Measurements from ENCODE around the gene LSAMP.

LSAMP gene

DNA sequence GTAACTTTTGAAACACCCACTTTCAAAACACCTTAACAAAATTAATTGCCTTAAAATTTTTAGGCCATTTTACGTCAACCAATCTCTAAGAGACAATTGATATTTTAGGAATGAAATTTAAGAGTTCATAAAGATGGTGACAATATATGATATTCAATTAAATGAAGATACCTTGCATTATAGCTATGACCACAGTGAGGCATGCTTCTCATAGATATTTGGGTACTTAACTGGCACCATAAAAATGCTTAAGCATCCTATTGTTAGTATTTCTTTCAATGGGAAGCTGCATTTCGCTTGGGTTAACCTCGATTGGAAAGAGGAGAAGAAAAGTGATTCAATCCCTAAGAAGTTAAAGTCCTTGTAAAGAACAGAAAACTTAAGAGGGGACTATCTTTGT, 613.0 kb downstream of the LSAMP start:
- Histone ChIP-seq H3K27ac (ENCODE audit: poor library complexity, severe bottlenecking) (no peak overlapping the region), H3K4me3 (ENCODE audit: severe bottlenecking) (no peak overlapping the region), H3K9me3 (ENCODE audit: severe bottlenecking) (no peaks in the 10 kb centered on the region), H3K4me1 (ENCODE audit: insufficient read depth, poor library complexity, severe bottlenecking) (peaks cover 29% of the 10 kb centered on the region), H3K27me3 (ENCODE audit: insufficient read depth, poor library complexity, severe bottlenecking) (no peaks in the 10 kb centered on the region), H3K36me3 (ENCODE audit: low read depth) (no peaks in the 10 kb centered on the region)
- no peak for DNase-seq (ENCODE audit: low spot score)
- no peak for ATAC-seq (ENCODE audit: low read depth)
- TF ChIP-seq, protein P1, sequence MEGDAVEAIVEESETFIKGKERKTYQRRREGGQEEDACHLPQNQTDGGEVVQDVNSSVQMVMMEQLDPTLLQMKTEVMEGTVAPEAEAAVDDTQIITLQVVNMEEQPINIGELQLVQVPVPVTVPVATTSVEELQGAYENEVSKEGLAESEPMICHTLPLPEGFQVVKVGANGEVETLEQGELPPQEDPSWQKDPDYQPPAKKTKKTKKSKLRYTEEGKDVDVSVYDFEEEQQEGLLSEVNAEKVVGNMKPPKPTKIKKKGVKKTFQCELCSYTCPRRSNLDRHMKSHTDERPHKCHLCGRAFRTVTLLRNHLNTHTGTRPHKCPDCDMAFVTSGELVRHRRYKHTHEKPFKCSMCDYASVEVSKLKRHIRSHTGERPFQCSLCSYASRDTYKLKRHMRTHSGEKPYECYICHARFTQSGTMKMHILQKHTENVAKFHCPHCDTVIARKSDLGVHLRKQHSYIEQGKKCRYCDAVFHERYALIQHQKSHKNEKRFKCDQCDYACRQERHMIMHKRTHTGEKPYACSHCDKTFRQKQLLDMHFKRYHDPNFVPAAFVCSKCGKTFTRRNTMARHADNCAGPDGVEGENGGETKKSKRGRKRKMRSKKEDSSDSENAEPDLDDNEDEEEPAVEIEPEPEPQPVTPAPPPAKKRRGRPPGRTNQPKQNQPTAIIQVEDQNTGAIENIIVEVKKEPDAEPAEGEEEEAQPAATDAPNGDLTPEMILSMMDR (IDR thresholded peaks at IDR 0.05; ENCODE audit: poor library complexity, severe bottlenecking): no peak

DNA sequence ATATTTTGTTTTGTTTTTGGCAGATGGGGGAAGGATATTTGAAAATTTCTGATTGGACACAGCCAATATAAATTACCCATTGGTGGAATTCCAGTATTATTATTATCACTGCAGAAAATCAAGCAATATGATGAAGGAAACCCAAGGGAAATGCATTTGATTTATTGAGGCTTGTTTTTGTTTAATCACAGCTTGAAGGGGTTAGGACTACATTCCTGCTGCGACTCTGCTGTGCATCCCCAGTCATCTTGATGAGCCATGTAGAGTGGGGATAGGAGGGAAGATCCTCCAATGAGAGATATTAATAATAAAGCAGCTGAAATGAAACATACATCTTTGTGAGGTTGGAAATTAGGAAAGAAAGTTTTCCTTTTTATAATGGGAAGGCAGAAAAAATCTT, 613.4 kb downstream of the LSAMP start:
- TF ChIP-seq, protein P1 (IDR thresholded peaks at IDR 0.05; ENCODE audit: poor library complexity, severe bottlenecking): no peak
- no peak overlapping the region for H3K4me3 ChIP-seq (ENCODE audit: severe bottlenecking)
- H3K27me3 ChIP-seq (ENCODE audit: insufficient read depth, poor library complexity, severe bottlenecking): no peaks in the 10 kb centered on the region
- peak overlapping the region; percentile 67 for H3K27ac ChIP-seq (ENCODE audit: poor library complexity, severe bottlenecking)
- DNase-seq (ENCODE audit: low spot score): no peak
- H3K36me3 ChIP-seq (ENCODE audit: low read depth): no peaks in the 10 kb centered on the region
- no peaks in the 10 kb centered on the region for H3K9me3 ChIP-seq (ENCODE audit: severe bottlenecking)
- H3K4me1 ChIP-seq (ENCODE audit: insufficient read depth, poor library complexity, severe bottlenecking): peaks cover 29% of the 10 kb centered on the region
- no peak for ATAC-seq (ENCODE audit: low read depth)

DNA sequence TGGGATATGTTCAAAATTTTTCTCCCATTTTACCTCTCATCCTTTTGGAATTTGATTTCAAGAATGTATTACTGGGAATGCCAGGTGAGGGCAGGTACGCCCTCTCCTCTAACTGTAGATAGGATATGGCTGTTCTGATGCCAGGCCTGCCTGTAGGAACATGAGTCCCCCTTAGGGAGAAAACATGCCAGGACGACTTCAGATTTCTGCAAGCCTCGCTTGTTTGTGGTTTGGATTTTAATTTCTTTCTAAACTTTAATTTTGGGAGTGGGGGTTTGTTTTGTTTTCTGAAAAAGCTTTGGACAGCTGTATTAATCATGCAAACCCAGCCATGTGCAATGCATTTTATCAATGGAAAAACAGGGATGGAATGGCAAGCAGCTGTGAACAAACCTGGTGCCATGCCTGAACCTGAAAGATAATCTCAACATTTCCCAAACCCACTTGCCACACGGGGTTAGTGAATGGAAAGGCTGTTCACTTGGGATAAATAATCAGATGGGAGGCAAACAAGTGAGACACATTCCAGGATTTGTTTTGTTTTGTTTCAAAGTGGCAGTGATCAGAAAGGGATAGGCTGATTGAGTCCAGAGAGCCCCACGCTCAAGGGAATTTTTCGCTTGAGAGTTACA, 614.4 kb downstream of the LSAMP start:
- TF ChIP-seq, protein P1 (IDR thresholded peaks at IDR 0.05; ENCODE audit: poor library complexity, severe bottlenecking): no peak
- no peak for DNase-seq (ENCODE audit: low spot score)
- peak overlapping the region; percentile 67 for H3K27ac ChIP-seq (ENCODE audit: poor library complexity, severe bottlenecking)

DNA sequence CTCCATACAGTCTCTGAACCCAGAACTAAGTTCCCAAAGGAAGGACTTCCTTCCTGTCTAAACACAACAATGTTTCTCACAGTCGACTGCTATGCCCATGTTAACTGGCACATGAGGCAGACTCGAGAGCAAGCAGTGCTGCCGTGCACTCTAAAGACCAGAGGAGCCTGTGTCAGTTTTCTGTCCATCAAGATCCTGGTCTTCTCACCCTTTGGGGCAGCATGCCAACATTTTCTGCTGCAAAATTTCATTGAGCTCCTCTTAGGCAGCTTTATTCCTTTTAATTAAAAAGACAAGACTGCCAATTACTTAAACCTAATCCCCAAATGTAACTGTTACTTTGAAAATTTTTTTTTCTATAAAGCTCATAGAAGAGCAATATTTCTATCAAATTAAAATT, 616.9 kb downstream of the LSAMP start:
- DNase-seq (ENCODE audit: low spot score) (no peak), ATAC-seq (ENCODE audit: low read depth) (no peak)
- no peaks in the 10 kb centered on the region for H3K36me3 ChIP-seq (ENCODE audit: low read depth)
- no peaks in the 10 kb centered on the region for H3K9me3 ChIP-seq (ENCODE audit: severe bottlenecking)
- H3K27ac ChIP-seq (ENCODE audit: poor library complexity, severe bottlenecking): no peak overlapping the region
- no peaks in the 10 kb centered on the region for H3K27me3 ChIP-seq (ENCODE audit: insufficient read depth, poor library complexity, severe bottlenecking)
- peaks cover 28% of the 10 kb centered on the region for H3K4me1 ChIP-seq (ENCODE audit: insufficient read depth, poor library complexity, severe bottlenecking)
- no peak overlapping the region for H3K4me3 ChIP-seq (ENCODE audit: severe bottlenecking)
- TF ChIP-seq, protein P1 (IDR thresholded peaks at IDR 0.05; ENCODE audit: poor library complexity, severe bottlenecking): no peak

More for the DNA sequence above, 614.4 kb downstream of the LSAMP start:
- ATAC-seq (ENCODE audit: low read depth): peak; percentile 90
- H3K9me3 ChIP-seq (ENCODE audit: severe bottlenecking): no peaks in the 10 kb centered on the region
- H3K4me3 ChIP-seq (ENCODE audit: severe bottlenecking): no peak overlapping the region
- H3K4me1 ChIP-seq (ENCODE audit: insufficient read depth, poor library complexity, severe bottlenecking): peaks cover 29% of the 10 kb centered on the region
- H3K27me3 ChIP-seq (ENCODE audit: insufficient read depth, poor library complexity, severe bottlenecking): no peaks in the 10 kb centered on the region
- no peaks in the 10 kb centered on the region for H3K36me3 ChIP-seq (ENCODE audit: low read depth)

DNA sequence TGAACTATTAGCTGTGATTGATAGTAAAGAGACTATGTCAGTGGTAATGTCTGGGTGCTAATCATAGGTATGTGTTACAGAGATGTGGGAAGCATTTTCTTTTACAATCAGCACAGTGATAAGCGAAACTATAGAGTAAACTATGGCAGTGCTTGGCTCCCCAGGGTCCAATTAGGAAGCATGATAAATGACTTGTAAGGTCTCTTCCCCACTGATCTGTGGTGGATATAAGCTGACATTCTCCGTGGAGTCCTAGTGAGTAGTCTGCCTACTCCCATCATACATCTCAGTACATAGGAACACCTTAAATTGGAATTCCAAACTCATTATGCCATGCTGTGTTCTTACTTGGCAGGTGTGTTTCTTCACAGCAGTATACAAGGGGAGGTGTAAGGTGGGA, 617.8 kb downstream of the LSAMP start:
- Histone ChIP-seq H3K27ac (ENCODE audit: poor library complexity, severe bottlenecking) (no peak overlapping the region), H3K36me3 (ENCODE audit: low read depth) (no peaks in the 10 kb centered on the region), H3K4me1 (ENCODE audit: insufficient read depth, poor library complexity, severe bottlenecking) (peaks cover 28% of the 10 kb centered on the region), H3K4me3 (ENCODE audit: severe bottlenecking) (no peak overlapping the region), H3K9me3 (ENCODE audit: severe bottlenecking) (no peaks in the 10 kb centered on the region), H3K27me3 (ENCODE audit: insufficient read depth, poor library complexity, severe bottlenecking) (no peaks in the 10 kb centered on the region)
- TF ChIP-seq, protein P1 (IDR thresholded peaks at IDR 0.05; ENCODE audit: poor library complexity, severe bottlenecking): no peak
- DNase-seq (ENCODE audit: low spot score): no peak
- no peak for ATAC-seq (ENCODE audit: low read depth)

Measured in RWPE2 (cell line).